Measurements from ENCODE around the gene CKAP4. TPM values are rescaled to one million over a fixed set of nuclear protein-coding genes. Genes with fewer than 3 reads are reported as not detected.

CKAP4 gene
- total RNA-seq, 6 experiments from 2014 or later = 16.8 to 43.7 (median 28.3) TPM

GRCh38 chr12:106280106-106280505, 32.3 kb upstream of the CKAP4 start:
- Histone ChIP-seq H3K27ac (no peak overlapping the region), H3K4me3 (no peak overlapping the region), H3K9me3 (no peaks in the 10 kb centered on the region), H3K36me3 (no peaks in the 10 kb centered on the region), H3K4me1 (peaks cover 0 to 14% (median 3%) of the 10 kb centered on the region in 4 donors), H3K27me3 (no peaks in the 10 kb centered on the region)
- TF ChIP-seq CTCF (IDR thresholded peaks at IDR 0.05) (no peak), POLR2A (IDR thresholded peaks at IDR 0.05) (no peak)
- ATAC-seq (peak in 3 of 4 donors; percentile 24 to 40 (median 25)), DNase-seq (no peak)
- 17% methylated on average over 4 of the region's 4 CpGs for WGBS (ENCODE audit: insufficient coverage, low coverage, low lambda C conversion rate, missing lambda C conversion rate)
- intact Hi-C loops (cut with DNase I) = loop anchor here in 1 of 2 donors (5.0 kb wide), 1 partner anchor 43 kb away; no protein-coding TSS in a partner anchor

GRCh38 chr12:106276032-106276740, 28.4 kb upstream of the CKAP4 start:
- H3K27ac ChIP-seq = no peak overlapping the region
- no peak overlapping the region for H3K4me3 ChIP-seq
- DNase-seq = no peak
- TF ChIP-seq POLR2A (IDR thresholded peaks at IDR 0.05) (no peak), CTCF (IDR thresholded peaks at IDR 0.05) (no peak)
- intact Hi-C loops (cut with DNase I) = no loop called here
- peaks cover 0 to 26% (median 4%) of the 10 kb centered on the region in 4 donors for H3K4me1 ChIP-seq
- H3K36me3 ChIP-seq = no peaks in the 10 kb centered on the region
- WGBS (ENCODE audit: insufficient coverage, low coverage, low lambda C conversion rate, missing lambda C conversion rate) = 43% methylated on average over 2 of the region's 4 CpGs
- H3K9me3 ChIP-seq = no peaks in the 10 kb centered on the region
- no peaks in the 10 kb centered on the region for H3K27me3 ChIP-seq
- ATAC-seq = no peak

- Histone ChIP-seq H3K4me3 (no peak overlapping the region), H3K27ac (peak overlapping the region in 2 of 3 donors; percentile 72 to 88), H3K4me1 (peaks cover 0 to 27% (median 4%) of the 10 kb centered on the region in 4 donors), H3K36me3 (no peaks in the 10 kb centered on the region), H3K9me3 (no peaks in the 10 kb centered on the region), H3K27me3 (no peaks in the 10 kb centered on the region)
- intact Hi-C loops (cut with DNase I) = no loop called here
- ATAC-seq = peak in 1 of 4 donors; percentile 5
- 74% methylated on average over 7 of the region's 9 CpGs for WGBS (ENCODE audit: insufficient coverage, low coverage, low lambda C conversion rate, missing lambda C conversion rate)
- DNase-seq = no peak
- no peak for TF ChIP-seq CTCF (IDR thresholded peaks at IDR 0.05)
- TF ChIP-seq POLR2A (IDR thresholded peaks at IDR 0.05) = no peak
Observed at GRCh38 chr12:106275458-106275857, 27.6 kb upstream of the CKAP4 start.

GRCh38 chr12:106274575-106275121, 26.8 kb upstream of the CKAP4 start:
- Histone ChIP-seq H3K4me1 (peaks cover 0 to 27% (median 4%) of the 10 kb centered on the region in 4 donors), H3K27me3 (no peaks in the 10 kb centered on the region), H3K4me3 (no peak overlapping the region), H3K36me3 (no peaks in the 10 kb centered on the region), H3K9me3 (no peaks in the 10 kb centered on the region), H3K27ac (peak overlapping the region; percentile 69 to 88 (median 72))
- TF ChIP-seq CTCF (IDR thresholded peaks at IDR 0.05) (no peak), POLR2A (IDR thresholded peaks at IDR 0.05) (no peak)
- ATAC-seq = peak; percentile 87 to 91 (median 89)
- 26% methylated on average over 7 of the region's 7 CpGs for WGBS (ENCODE audit: insufficient coverage, low coverage, low lambda C conversion rate, missing lambda C conversion rate)
- intact Hi-C loops (cut with DNase I) = no loop called here
- peak in 1 of 3 donors; percentile 54 for DNase-seq
